HepG2 (cell line): ENCODE results near the gene SPAG5. TPM values are rescaled to one million over a fixed set of nuclear protein-coding genes. Genes with fewer than 3 reads are reported as not detected.

Experiments
- FOXA3 ChIP-seq: IDR thresholded peaks from 2 replicates; pipeline ENCODE4 v1.6.1; 2016; ENCODE audit warnings: missing genetic modification reagents, missing compliant biosample characterization
- HHEX ChIP-seq: IDR thresholded peaks from 2 replicates; pipeline ENCODE4 v1.6.1; 2016; ENCODE audit warnings: control low read depth
- HNRNPL ChIP-seq: fragments of 200-400 bp; formaldehyde crosslinking; IDR thresholded peaks from 2 replicates; pipeline ENCODE4 v1.6.1; 2017; ENCODE audit warnings: mild to moderate bottlenecking, low read depth, low read length
- JARID2 ChIP-seq: sonication (generic); formaldehyde crosslinking; IDR thresholded peaks from 2 replicates; pipeline ENCODE4 v1.8.1; 2023; ENCODE audit warnings: missing genetic modification reagents, inconsistent platforms; ENCODE audit not compliant: insufficient replicate concordance
- JUND ChIP-seq: sonication (generic); formaldehyde crosslinking; IDR thresholded peaks from 2 replicates; pipeline ENCODE4 v1.8.0; 2022; ENCODE audit warnings: mild to moderate bottlenecking, missing genetic modification reagents
- MED13 ChIP-seq: sonication (generic); formaldehyde crosslinking; IDR thresholded peaks from 2 replicates; pipeline ENCODE4 v1.5.0; 2020; ENCODE audit warnings: missing genetic modification reagents
- MEIS2 ChIP-seq: sonication (generic); formaldehyde crosslinking; IDR thresholded peaks from 2 replicates; pipeline ENCODE4 v1.9.0; 2021; ENCODE audit warnings: mild to moderate bottlenecking, missing genetic modification reagents
- PAX8 ChIP-seq: sonication (generic); formaldehyde crosslinking; IDR thresholded peaks from 2 replicates; pipeline ENCODE4 v1.8.0; 2022; ENCODE audit warnings: mild to moderate bottlenecking, missing genetic modification reagents, borderline replicate concordance
- RFX5 ChIP-seq: IDR thresholded peaks from 2 replicates; pipeline ENCODE4 v1.6.1; 2011; ENCODE audit warnings: low read depth, low read length, improper control_type of control experiment
- SNAI1 ChIP-seq: sonication (generic); formaldehyde crosslinking; IDR thresholded peaks from 2 replicates; pipeline ENCODE4 v1.5.0; 2020; ENCODE audit warnings: mild to moderate bottlenecking, missing genetic modification reagents, borderline replicate concordance
- SP5 ChIP-seq: IDR thresholded peaks from 2 replicates; pipeline ENCODE4 v1.6.1; 2016; ENCODE audit warnings: low read depth, borderline replicate concordance
- YY1 ChIP-seq: IDR thresholded peaks from 2 replicates; pipeline ENCODE4 v1.6.1; 2011; ENCODE audit warnings: low read length, low read depth, moderate library complexity, mild to moderate bottlenecking; ENCODE audit not compliant: insufficient read depth, insufficient replicate concordance
- ZEB1 ChIP-seq: IDR thresholded peaks from 2 replicates; pipeline ENCODE4 v1.6.1; 2012; ENCODE audit warnings: mild to moderate bottlenecking, low read depth, inconsistent platforms; ENCODE audit not compliant: insufficient replicate concordance
- ZNF30 ChIP-seq: sonication (generic); formaldehyde crosslinking; IDR thresholded peaks from 2 replicates; pipeline ENCODE4 v1.5.0; 2020; ENCODE audit warnings: mild to moderate bottlenecking, missing genetic modification reagents
- ZNF556 ChIP-seq: sonication (generic); formaldehyde crosslinking; IDR thresholded peaks from 2 replicates; pipeline ENCODE4 v1.4.0; 2020; ENCODE audit warnings: mild to moderate bottlenecking, missing genetic modification reagents, borderline replicate concordance
- ZNF790 ChIP-seq: sonication (generic); formaldehyde crosslinking; IDR thresholded peaks from 2 replicates; pipeline ENCODE4 v1.8.0; 2022; ENCODE audit warnings: missing genetic modification reagents, mild to moderate bottlenecking, borderline replicate concordance
- polyA plus RNA-seq, 8 experiments: library from polyadenylated mRNA; depleted of rRNA in 3 of 8; stranded (reverse) in 7 of 8; unstranded in 1 of 8; fragments of >200 nt; fragmentation: Illumina TruSeq in 4 of 8; extraction: Trizol in 4 of 8; gene quantifications; 2 replicates each; pipeline versions ENCODE4 v1.2.1 to v1.2.3, GENCODE V29; 2011 to 2016; ENCODE audit warnings: low read depth in 4 of 8, missing spikeins in 1 of 8, mixed read lengths in 1 of 8; ENCODE audit not compliant: insufficient read depth in 1 of 8
- total RNA-seq, 5 experiments: library from RNA; depleted of rRNA; stranded (reverse); fragments of >200 nt; fragmentation: Illumina TruSeq; extraction: Trizol; gene quantifications; 2 replicates each; pipeline ENCODE4 v1.2.3, GENCODE V29; 2016; ENCODE audit warnings: low read depth in 1 of 5
- TF ChIP-seq, protein P1 (sequence below): sonication (generic); formaldehyde crosslinking; conservative IDR thresholded peaks from 2 replicates; pipeline ENCODE4 v1.4.0; 2020; ENCODE audit warnings: missing genetic modification reagents
- TF ChIP-seq, protein P2 (sequence below): sonication (generic); formaldehyde crosslinking; IDR thresholded peaks from 2 replicates; pipeline ENCODE4 v1.8.1; 2023; ENCODE audit warnings: mild to moderate bottlenecking, missing genetic modification reagents, borderline replicate concordance
- TF ChIP-seq, protein P3 (sequence below): IDR thresholded peaks from 2 replicates; pipeline ENCODE4 v1.6.1; 2016; ENCODE audit warnings: low read depth
- TF ChIP-seq, protein P4 (sequence below): sonication (generic); formaldehyde crosslinking; IDR thresholded peaks from 2 replicates; pipeline ENCODE4 v1.4.0; 2020; ENCODE audit warnings: missing genetic modification reagents
- TF ChIP-seq, protein P5 (sequence below), 2 experiments: sonication (generic) in 1 of 2; formaldehyde crosslinking in 1 of 2; IDR thresholded peaks; 2 replicates each; pipeline versions ENCODE4 v1.4.0 to v1.6.1; 2018 to 2020; ENCODE audit warnings: missing genetic modification reagents in 2 of 2, borderline replicate concordance in 1 of 2, low read depth in 1 of 2, mild to moderate bottlenecking in 1 of 2, missing biosample characterization in 1 of 2

Gene SPAG5
- total and polyA plus RNA-seq, 2 of the 13 experiments (the other 11 are each of a cell fraction or from before 2014, with no cell fraction given): 41.4 to 98.0 TPM

DNA sequence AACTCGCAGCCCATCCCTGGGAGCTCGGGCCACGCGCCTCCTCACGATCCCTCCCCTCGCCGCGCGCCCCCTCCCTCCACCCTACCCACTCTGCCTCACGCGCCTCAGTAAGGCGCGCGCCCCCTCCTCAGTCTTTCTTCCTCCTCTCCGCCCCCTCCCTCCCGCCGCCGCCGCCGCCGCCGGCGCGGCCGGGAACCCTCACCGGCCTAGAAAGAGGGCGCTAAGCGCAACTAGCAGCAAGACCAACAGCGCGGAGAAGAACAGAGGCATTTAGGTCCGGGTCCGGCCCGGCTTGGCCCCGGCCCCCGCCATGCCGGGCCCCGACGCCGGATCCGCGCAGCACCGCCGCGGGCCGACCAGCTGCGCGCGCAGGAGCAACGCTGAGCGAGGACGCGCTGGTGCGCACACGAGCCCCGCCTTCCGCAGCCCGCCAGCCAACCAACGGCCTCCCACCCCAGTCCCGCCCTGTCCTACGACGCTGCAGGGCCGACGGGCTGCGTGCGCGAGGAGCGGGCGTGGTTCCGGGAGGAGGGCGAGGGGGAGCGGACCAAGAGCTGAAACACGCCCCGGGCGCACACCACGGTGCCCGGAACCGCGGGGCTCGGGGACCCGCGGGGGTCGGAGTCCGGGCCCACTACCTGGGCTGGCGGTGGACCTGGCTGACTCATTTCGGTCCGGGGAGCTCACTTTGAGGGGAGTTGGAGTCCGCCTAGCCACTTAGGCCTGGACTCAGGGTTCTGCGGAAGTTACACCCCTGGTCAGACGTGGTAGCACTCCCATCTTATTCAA is 46.2 kb upstream of the SPAG5 start, which contains the start of gene BLTP2 (continued):
- TF ChIP-seq, protein P1, sequence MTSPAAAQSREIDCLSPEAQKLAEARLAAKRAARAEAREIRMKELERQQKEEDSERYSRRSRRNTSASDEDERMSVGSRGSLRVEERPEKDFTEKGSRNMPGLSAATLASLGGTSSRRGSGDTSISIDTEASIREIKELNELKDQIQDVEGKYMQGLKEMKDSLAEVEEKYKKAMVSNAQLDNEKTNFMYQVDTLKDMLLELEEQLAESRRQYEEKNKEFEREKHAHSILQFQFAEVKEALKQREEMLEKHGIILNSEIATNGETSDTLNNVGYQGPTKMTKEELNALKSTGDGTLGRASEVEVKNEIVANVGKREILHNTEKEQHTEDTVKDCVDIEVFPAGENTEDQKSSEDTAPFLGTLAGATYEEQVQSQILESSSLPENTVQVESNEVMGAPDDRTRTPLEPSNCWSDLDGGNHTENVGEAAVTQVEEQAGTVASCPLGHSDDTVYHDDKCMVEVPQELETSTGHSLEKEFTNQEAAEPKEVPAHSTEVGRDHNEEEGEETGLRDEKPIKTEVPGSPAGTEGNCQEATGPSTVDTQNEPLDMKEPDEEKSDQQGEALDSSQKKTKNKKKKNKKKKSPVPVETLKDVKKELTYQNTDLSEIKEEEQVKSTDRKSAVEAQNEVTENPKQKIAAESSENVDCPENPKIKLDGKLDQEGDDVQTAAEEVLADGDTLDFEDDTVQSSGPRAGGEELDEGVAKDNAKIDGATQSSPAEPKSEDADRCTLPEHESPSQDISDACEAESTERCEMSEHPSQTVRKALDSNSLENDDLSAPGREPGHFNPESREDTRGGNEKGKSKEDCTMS (CRISPR knock-in tag): no peak
- TF ChIP-seq, protein P2, sequence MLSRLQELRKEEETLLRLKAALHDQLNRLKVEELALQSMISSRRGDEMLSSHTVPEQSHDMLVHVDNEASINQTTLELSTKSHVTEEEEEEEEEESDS (CRISPR knock-in tag): 0 out of 2 replicates have a peak, but pooled peaks have one; percentile 73
- TF ChIP-seq, protein P3, sequence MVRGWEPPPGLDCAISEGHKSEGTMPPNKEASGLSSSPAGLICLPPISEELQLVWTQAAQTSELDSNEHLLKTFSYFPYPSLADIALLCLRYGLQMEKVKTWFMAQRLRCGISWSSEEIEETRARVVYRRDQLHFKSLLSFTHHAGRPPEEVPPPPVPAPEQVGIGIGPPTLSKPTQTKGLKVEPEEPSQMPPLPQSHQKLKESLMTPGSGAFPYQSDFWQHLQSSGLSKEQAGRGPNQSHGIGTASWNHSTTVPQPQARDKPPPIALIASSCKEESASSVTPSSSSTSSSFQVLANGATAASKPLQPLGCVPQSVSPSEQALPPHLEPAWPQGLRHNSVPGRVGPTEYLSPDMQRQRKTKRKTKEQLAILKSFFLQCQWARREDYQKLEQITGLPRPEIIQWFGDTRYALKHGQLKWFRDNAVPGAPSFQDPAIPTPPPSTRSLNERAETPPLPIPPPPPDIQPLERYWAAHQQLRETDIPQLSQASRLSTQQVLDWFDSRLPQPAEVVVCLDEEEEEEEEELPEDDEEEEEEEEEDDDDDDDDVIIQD (CRISPR knock-in tag): no peak
- TF ChIP-seq YY1 (peak; percentile 84), SNAI1 (CRISPR knock-in tag) (no peak), ZNF556 (CRISPR knock-in tag) (peak; percentile 77; the same call in 1 of the 2 replicates), PAX8 (CRISPR knock-in tag) (no peak), SP5 (CRISPR knock-in tag) (peak; percentile 67), HHEX (CRISPR knock-in tag) (no peak), ZNF30 (no peak), JARID2 (no peak), ZEB1 (no peak), JUND (CRISPR knock-in tag) (no peak), ZNF790 (no peak), MEIS2 (CRISPR knock-in tag) (peak; percentile 64), RFX5 (no peak), FOXA3 (peak; percentile 57), HNRNPL (0 out of 2 replicates have a peak, but pooled peaks have one; percentile 20), MED13 (CRISPR knock-in tag) (no peak)
- TF ChIP-seq, protein P4, sequence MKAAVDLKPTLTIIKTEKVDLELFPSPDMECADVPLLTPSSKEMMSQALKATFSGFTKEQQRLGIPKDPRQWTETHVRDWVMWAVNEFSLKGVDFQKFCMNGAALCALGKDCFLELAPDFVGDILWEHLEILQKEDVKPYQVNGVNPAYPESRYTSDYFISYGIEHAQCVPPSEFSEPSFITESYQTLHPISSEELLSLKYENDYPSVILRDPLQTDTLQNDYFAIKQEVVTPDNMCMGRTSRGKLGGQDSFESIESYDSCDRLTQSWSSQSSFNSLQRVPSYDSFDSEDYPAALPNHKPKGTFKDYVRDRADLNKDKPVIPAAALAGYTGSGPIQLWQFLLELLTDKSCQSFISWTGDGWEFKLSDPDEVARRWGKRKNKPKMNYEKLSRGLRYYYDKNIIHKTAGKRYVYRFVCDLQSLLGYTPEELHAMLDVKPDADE (CRISPR knock-in tag): peak; percentile 54; the same call in 1 of the 2 replicates
- TF ChIP-seq, protein P5, sequence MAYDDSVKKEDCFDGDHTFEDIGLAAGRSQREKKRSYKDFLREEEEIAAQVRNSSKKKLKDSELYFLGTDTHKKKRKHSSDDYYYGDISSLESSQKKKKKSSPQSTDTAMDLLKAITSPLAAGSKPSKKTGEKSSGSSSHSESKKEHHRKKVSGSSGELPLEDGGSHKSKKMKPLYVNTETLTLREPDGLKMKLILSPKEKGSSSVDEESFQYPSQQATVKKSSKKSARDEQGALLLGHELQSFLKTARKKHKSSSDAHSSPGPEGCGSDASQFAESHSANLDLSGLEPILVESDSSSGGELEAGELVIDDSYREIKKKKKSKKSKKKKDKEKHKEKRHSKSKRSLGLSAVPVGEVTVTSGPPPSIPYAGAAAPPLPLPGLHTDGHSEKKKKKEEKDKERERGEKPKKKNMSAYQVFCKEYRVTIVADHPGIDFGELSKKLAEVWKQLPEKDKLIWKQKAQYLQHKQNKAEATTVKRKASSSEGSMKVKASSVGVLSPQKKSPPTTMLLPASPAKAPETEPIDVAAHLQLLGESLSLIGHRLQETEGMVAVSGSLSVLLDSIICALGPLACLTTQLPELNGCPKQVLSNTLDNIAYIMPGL (CRISPR knock-in tag; IDR thresholded peaks at IDR 0.05; ENCODE audit: borderline replicate concordance in 1 of 2, low read depth in 1 of 2): peak; percentile 71 to 77; a peak in 2 of 4 replicates
